Measurements from ENCODE around the gene KCNT1.
"Not testable (repeated sequence)": the region's sequence is repeated elsewhere in the genome, so short reads cannot be mapped to it uniquely, and the experiment has no call there.

Gene KCNT1
- 0 to 0.49 reads per million in 2 donors for total RNA-seq

- peak; percentile 42 for DNase-seq
These were observed at the start of gene KCNT1 for GRCh38 chr9:135701959-135702721. Gene KCNT1, plus strand, starts transcription at chr9:135702185. Its CDS starts 74 bp downstream, at chr9:135702259.

GRCh38 chr9:135655317-135655716 is 46.7 kb upstream of the KCNT1 start:
- no peak for DNase-seq

GRCh38 chr9:135657416-135657815 is 44.6 kb upstream of the KCNT1 start:
- no peak for DNase-seq

- DNase-seq, result no peak
These were observed 42.7 kb upstream of the KCNT1 start for GRCh38 chr9:135659252-135659651.

- DNase-seq, result no peak
These were observed 41.6 kb upstream of the KCNT1 start for GRCh38 chr9:135660407-135660806.

GRCh38 chr9:135661816-135662560 is 40.0 kb upstream of the KCNT1 start:
- no peak for DNase-seq

GRCh38 chr9:135662758-135663450 is 39.1 kb upstream of the KCNT1 start, which contains the start of gene LCN9:
Gene LCN9, plus strand, starts transcription at chr9:135663309. Its CDS starts 13 bp downstream, at chr9:135663322.
- DNase-seq, result no peak

GRCh38 chr9:135663451-135663770 is 38.6 kb upstream of the KCNT1 start:
- DNase-seq, result no peak

GRCh38 chr9:135663857-135664256 is 38.1 kb upstream of the KCNT1 start:
- DNase-seq, result no peak

- DNase-seq, result no peak
These were observed 37.7 kb upstream of the KCNT1 start for GRCh38 chr9:135664266-135664665.

- no peak for DNase-seq
These were observed 36.9 kb upstream of the KCNT1 start for GRCh38 chr9:135664801-135665794.

- no peak for DNase-seq
These were observed 36.2 kb upstream of the KCNT1 start for GRCh38 chr9:135665795-135666189.

GRCh38 chr9:135666534-135667462 is 35.2 kb upstream of the KCNT1 start:
- DNase-seq, result no peak

GRCh38 chr9:135667463-135668001 is 34.5 kb upstream of the KCNT1 start:
- DNase-seq, result no peak

GRCh38 chr9:135669018-135669417 is 33.0 kb upstream of the KCNT1 start:
- DNase-seq, result not testable (repeated sequence)

- no peak for DNase-seq
These were observed 32.2 kb upstream of the KCNT1 start for GRCh38 chr9:135669616-135670285.

GRCh38 chr9:135670721-135671590 is 31.0 kb upstream of the KCNT1 start:
- no peak for DNase-seq

- DNase-seq, result no peak
These were observed 30.4 kb upstream of the KCNT1 start for GRCh38 chr9:135671591-135672041.

GRCh38 chr9:135672786-135673185 is 29.2 kb upstream of the KCNT1 start:
- DNase-seq, result not testable (repeated sequence)
